Pancreas (tissue), 10 donors: Measurements from ENCODE around the gene ATP2C2. TPM values are rescaled to one million over a fixed set of nuclear protein-coding genes. Genes with fewer than 3 reads are reported as not detected.

Experiments used
- ATAC-seq, 4 donors: fragments of 200-7000 bp; cut with Tn5 transposase; one replicate each; pipeline versions ENCODE4 v1.8.0 to v1.9.1; 2020; ENCODE audit warnings: mild to moderate bottlenecking in 4 of 4, moderate library complexity in 4 of 4
- DNase-seq, 6 donors: peaks; one replicate each; pipeline ENCODE4 v3.0.0-alpha.2; 2020
- FAIRE-seq: peaks from 2 replicates; lab custom pipeline; 2012; peaks lifted over from hg19 to GRCh38; lab: Jason Lieb, UNC
- H3K27ac ChIP-seq, 4 donors: fragments of 200-600 bp; sonication (generic); 1 replicate in 3 of 4; 2 replicates in 1 of 4; pipeline versions ENCODE4 v1.5.0 to v1.8.0; 2020
- H3K27me3 ChIP-seq, 4 donors: fragments of 200-600 bp; one replicate each; pipeline ENCODE4 v1.8.0; 2021
- H3K36me3 ChIP-seq, 3 donors: fragments of 200-600 bp; sonication (generic) in 1 of 3; one replicate each; pipeline versions ENCODE4 v1.5.0 to v1.8.0; 2020 to 2021
- H3K4me1 ChIP-seq, 3 donors: fragments of 200-600 bp; one replicate each; pipeline ENCODE4 v1.8.0; 2021
- H3K4me3 ChIP-seq, 4 donors: fragments of 200-600 bp; sonication (generic) in 2 of 4; one replicate each; pipeline versions ENCODE4 v1.5.0 to v1.8.0; 2020 to 2021
- H3K9me3 ChIP-seq, 4 donors: fragments of 200-600 bp; one replicate each; pipeline ENCODE4 v1.8.0; 2021
- CTCF ChIP-seq, 4 donors: fragments of 200-600 bp; sonication (generic) in 3 of 4; IDR thresholded peaks; one replicate each; pipeline versions ENCODE4 v1.5.0 to v1.8.0; 2021; ENCODE audit warnings: antibody characterized with exemption in 4 of 4
- WGBS, 2 donors: extraction: QIAGEN DNeasy Blood & Tissue Kit; methylation state at CpG; one replicate each; pipeline ENCODE4 v1.1.7; 2013; 5-methylcytosine and 5-hydroxymethylcytosine counted together
- intact Hi-C, 3 donors: fragments of 100-400 bp; cut with DNase I; formaldehyde crosslinking; loops; one replicate each; pipeline versions ENCODE4 v1.11.1 to v1.14.2; 2022
- polyA plus RNA-seq, 2 donors: library from polyadenylated mRNA; stranded (reverse); fragments of 200-250 nt; gene quantifications; one replicate each; pipeline ENCODE4 v1.2.3, GENCODE V29; 2013
- total RNA-seq, 6 donors: library from RNA; stranded (reverse); fragmentation: NEBNext Ultra II Directional in 4 of 6; extraction: Animal tissue kit (Norgen Biotek cat#: 25700) in 4 of 6; gene quantifications; one replicate each; pipeline versions ENCODE4 v1.2.1 to v1.2.4, GENCODE V29; 2021 to 2023
- donor health status: healthy with polysubstance abuse.
- donor health status: DM: no; HTN: no; CAD: no; lungs with moderate emphysema.
- donor health status: DM: no; HTN: no; CAD: no.
- donor health status: control.
- donor health status: control.
- donor health status: Bipolar disorder and iron deficiency.
- donor health status: DM: yes; HTN: yes; CAD: no.
- donor health status: DM: no; HTN: no; CAD: no.
- donor health status: DM: no; HTN: no; CAD: no.
- donor health status: DM: yes; HTN: yes; CAD: no.

The ATP2C2 gene
- total and polyA plus RNA-seq, 8 donors = 0.47 to 6.3 (median 2.2) TPM

GRCh38 chr16:84357191-84357651, 11.1 kb upstream of the ATP2C2 start:
- intact Hi-C loops = no loop called here
- TF ChIP-seq CTCF (IDR thresholded peaks at IDR 0.05) = no peak
- FAIRE-seq = no peak
- Histone ChIP-seq H3K27ac (no peak overlapping the region), H3K4me1 (no peaks in the 10 kb centered on the region), H3K9me3 (no peaks in the 10 kb centered on the region), H3K27me3 (no peaks in the 10 kb centered on the region), H3K36me3 (no peaks in the 10 kb centered on the region), H3K4me3 (no peak overlapping the region)
- ATAC-seq = peak in 2 of 4 donors; percentile 33 to 34
- no peak for DNase-seq
- 42 to 49% methylated on average over 9 of the region's 9 CpGs for WGBS, 2 donors

GRCh38 chr16:84358601-84359295, 9.6 kb upstream of the ATP2C2 start:
- 72 to 73% methylated on average over 14 of the region's 14 CpGs for WGBS, 2 donors
- no peak overlapping the region for H3K4me3 ChIP-seq
- no peak for TF ChIP-seq CTCF (IDR thresholded peaks at IDR 0.05)
- no peaks in the 10 kb centered on the region for H3K4me1 ChIP-seq
- H3K9me3 ChIP-seq = no peaks in the 10 kb centered on the region
- intact Hi-C loops = no loop called here
- no peaks in the 10 kb centered on the region for H3K27me3 ChIP-seq
- DNase-seq (no peak), ATAC-seq (no peak), FAIRE-seq (no peak)
- H3K27ac ChIP-seq = no peak overlapping the region
- H3K36me3 ChIP-seq = no peaks in the 10 kb centered on the region

GRCh38 chr16:84359326-84359725, 9.0 kb upstream of the ATP2C2 start:
- 58 to 71% methylated on average over 8 of the region's 8 CpGs for WGBS, 2 donors
- DNase-seq = no peak
- Histone ChIP-seq H3K4me3 (no peak overlapping the region), H3K27me3 (no peaks in the 10 kb centered on the region), H3K4me1 (no peaks in the 10 kb centered on the region), H3K9me3 (no peaks in the 10 kb centered on the region), H3K27ac (no peak overlapping the region), H3K36me3 (no peaks in the 10 kb centered on the region)
- no peak for ATAC-seq
- TF ChIP-seq CTCF (IDR thresholded peaks at IDR 0.05) = no peak
- intact Hi-C loops = no loop called here
- no peak for FAIRE-seq

- intact Hi-C loops = no loop called here
- Histone ChIP-seq H3K4me3 (no peak overlapping the region), H3K27ac (no peak overlapping the region), H3K36me3 (no peaks in the 10 kb centered on the region), H3K27me3 (no peaks in the 10 kb centered on the region), H3K9me3 (no peaks in the 10 kb centered on the region), H3K4me1 (no peaks in the 10 kb centered on the region)
- whole genome bisulfite sequencing, 2 donors = 76 to 79% methylated on average over 15 of the region's 15 CpGs
- ATAC-seq = no peak
- TF ChIP-seq CTCF (IDR thresholded peaks at IDR 0.05) = no peak
- no peak for FAIRE-seq
- DNase-seq = no peak
These were observed 8.2 kb upstream of the ATP2C2 start for GRCh38 chr16:84360170-84360569.

GRCh38 chr16:84360748-84361147, 7.6 kb upstream of the ATP2C2 start:
- DNase-seq (no peak), ATAC-seq (no peak), FAIRE-seq (no peak)
- Histone ChIP-seq H3K27me3 (no peaks in the 10 kb centered on the region), H3K9me3 (no peaks in the 10 kb centered on the region), H3K27ac (no peak overlapping the region), H3K4me3 (no peak overlapping the region), H3K36me3 (no peaks in the 10 kb centered on the region), H3K4me1 (no peaks in the 10 kb centered on the region)
- no peak for TF ChIP-seq CTCF (IDR thresholded peaks at IDR 0.05)
- 62 to 74% methylated on average over 4 of the region's 4 CpGs for WGBS, 2 donors
- intact Hi-C loops = no loop called here
